Trophoblast cell (in vitro differentiated cells and primary cell): ENCODE data around the gene LRRC4.
A peak's percentile ranks its signal among the peaks of the same experiment; 100 is the strongest.

ENCODE experiments used
- DNase-seq, 2 donors: peaks; one replicate each; pipeline ENCODE4 v3.0.0-alpha.2; 2016
- H2AFZ ChIP-seq: 2 replicates; pipeline ENCODE4 v1.6.1; 2013; ENCODE audit warnings: low read length, moderate library complexity, mild to moderate bottlenecking; ENCODE audit not compliant: insufficient read depth, poor library complexity
- H2AK5ac ChIP-seq: 2 replicates; pipeline ENCODE4 v1.6.1; 2013; ENCODE audit warnings: mild to moderate bottlenecking, low read length
- H2BK120ac ChIP-seq: 2 replicates; pipeline ENCODE4 v1.6.1; 2013; ENCODE audit warnings: low read length, mild to moderate bottlenecking, moderate library complexity; ENCODE audit not compliant: insufficient read depth, poor library complexity
- H2BK12ac ChIP-seq: 2 replicates; pipeline ENCODE4 v1.6.1; 2013; ENCODE audit warnings: mild to moderate bottlenecking, low read length, moderate library complexity
- H2BK5ac ChIP-seq: 2 replicates; pipeline ENCODE4 v1.6.1; 2013; ENCODE audit warnings: low read length, low read depth, moderate library complexity, mild to moderate bottlenecking; ENCODE audit not compliant: poor library complexity
- H3K14ac ChIP-seq: 2 replicates; pipeline ENCODE4 v1.6.1; 2013; ENCODE audit warnings: mild to moderate bottlenecking, low read length
- H3K18ac ChIP-seq: 2 replicates; pipeline ENCODE4 v1.6.1; 2013; ENCODE audit warnings: mild to moderate bottlenecking, low read length
- H3K23ac ChIP-seq: 2 replicates; pipeline ENCODE4 v1.6.1; 2013; ENCODE audit warnings: low read length
- H3K27ac ChIP-seq: 2 replicates; pipeline ENCODE4 v1.5.1; 2013; ENCODE audit warnings: low read depth, mild to moderate bottlenecking, inconsistent platforms, low read length, moderate library complexity
- H3K27me3 ChIP-seq: 2 replicates; pipeline ENCODE4 v1.6.1; 2013; ENCODE audit warnings: inconsistent platforms, mild to moderate bottlenecking, low read length, moderate library complexity; ENCODE audit not compliant: insufficient read depth
- H3K36me3 ChIP-seq, 2 experiments: 1 replicate in 1 of 2; 2 replicates in 1 of 2; pipeline ENCODE4 v1.6.1; 2013; ENCODE audit warnings: low read length in 2 of 2, mild to moderate bottlenecking in 2 of 2, moderate library complexity in 1 of 2; ENCODE audit not compliant: insufficient read depth in 2 of 2, control insufficient read depth in 1 of 2
- H3K4ac ChIP-seq: 2 replicates; pipeline ENCODE4 v1.6.1; 2013; ENCODE audit warnings: low read depth, mild to moderate bottlenecking, low read length, moderate library complexity
- H3K4me1 ChIP-seq, 2 experiments: 1 replicate in 1 of 2; 2 replicates in 1 of 2; pipeline ENCODE4 v1.6.1; 2013; ENCODE audit warnings: low read length in 2 of 2, mild to moderate bottlenecking in 2 of 2, moderate library complexity in 1 of 2; ENCODE audit not compliant: insufficient read depth in 2 of 2, control insufficient read depth in 1 of 2
- H3K4me2 ChIP-seq: 2 replicates; pipeline ENCODE4 v1.6.1; 2013; ENCODE audit warnings: inconsistent platforms, mild to moderate bottlenecking, low read length, moderate library complexity
- H3K4me3 ChIP-seq: 2 replicates; pipeline ENCODE4 v1.5.1; 2013; ENCODE audit warnings: mild to moderate bottlenecking, low read depth, low read length, inconsistent platforms
- H3K79me1 ChIP-seq: one replicate; pipeline ENCODE4 v1.6.1; 2013; ENCODE audit warnings: low read length
- H3K79me2 ChIP-seq: 2 replicates; pipeline ENCODE4 v1.6.1; 2013; ENCODE audit warnings: low read length, mild to moderate bottlenecking; ENCODE audit not compliant: control insufficient read depth, insufficient read depth, poor library complexity
- H3K9ac ChIP-seq: 2 replicates; pipeline ENCODE4 v1.6.1; 2013; ENCODE audit warnings: mild to moderate bottlenecking, low read length
- H3K9me3 ChIP-seq: 2 replicates; pipeline ENCODE4 v1.6.1; 2013; ENCODE audit warnings: low read depth, mild to moderate bottlenecking, control low read depth, inconsistent platforms, low read length; ENCODE audit not compliant: insufficient read depth
- H4K12ac ChIP-seq: 2 replicates; pipeline ENCODE4 v1.6.1; 2013; ENCODE audit warnings: low read depth, mild to moderate bottlenecking, low read length, moderate library complexity
- H4K8ac ChIP-seq: 2 replicates; pipeline ENCODE4 v1.6.1; 2013; ENCODE audit warnings: low read depth, mild to moderate bottlenecking, low read length, moderate library complexity
- H4K91ac ChIP-seq: one replicate; pipeline ENCODE4 v1.6.1; 2013; ENCODE audit warnings: low read depth, mild to moderate bottlenecking, low read length, moderate library complexity
- WGBS: extraction: QIAGEN DNeasy Blood & Tissue Kit; methylation state at CpG from one replicate; pipeline ENCODE4 v1.1.7; 2013; ENCODE audit warnings: missing lambda C conversion rate; ENCODE audit not compliant: insufficient read length, insufficient coverage; ENCODE audit errors: extremely low coverage; 5-methylcytosine and 5-hydroxymethylcytosine counted together

The LRRC4 gene

DNA sequence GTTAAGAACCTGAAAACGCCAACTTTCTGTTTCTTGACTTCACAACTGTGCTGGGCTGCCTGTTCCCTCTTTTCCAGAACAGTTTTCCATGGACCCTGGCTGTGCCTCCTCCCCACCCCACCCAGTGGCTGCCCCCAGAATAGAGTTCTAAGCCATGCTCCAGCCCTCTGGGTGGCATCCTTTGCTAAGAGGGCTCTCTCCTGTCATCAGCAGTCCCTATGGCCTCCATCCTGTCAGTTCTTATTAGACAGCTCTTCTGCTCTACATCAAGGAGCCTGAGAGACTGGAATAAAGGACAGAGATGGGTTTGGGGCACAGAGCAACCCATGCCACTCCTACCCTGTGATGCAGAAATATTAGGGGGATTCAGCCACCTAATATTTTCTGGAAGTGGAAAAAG is 13.9 kb upstream of the LRRC4 start:
- Histone ChIP-seq H3K27ac (no peak overlapping the region), H4K91ac (no peak overlapping the region), H3K9ac (no peak overlapping the region), H4K12ac (no peak overlapping the region), H3K18ac (no peak overlapping the region), H3K79me1 (no peaks in the 10 kb centered on the region), H3K9me3 (no peaks in the 10 kb centered on the region), H4K8ac (no peak overlapping the region), H3K4me1 (no peaks in the 10 kb centered on the region), H2BK5ac (no peak overlapping the region), H2AFZ (no peak overlapping the region), H3K4me3 (no peak overlapping the region), H3K27me3 (no peaks in the 10 kb centered on the region), H2BK12ac (no peak overlapping the region), H3K23ac (no peak overlapping the region), H3K4me2 (no peak overlapping the region), H2AK5ac (no peak overlapping the region), H3K36me3 (peaks cover 0 to 8% of the 10 kb centered on the region in 2 experiments), H3K4ac (no peak overlapping the region), H3K79me2 (no peaks in the 10 kb centered on the region), H2BK120ac (no peak overlapping the region), H3K14ac (no peak overlapping the region)
- WGBS: no CpG with 5 or more reads among the region's 1 CpG
- DNase-seq: no peak

GRCh38 chr7:128044064-128044463 is 12.8 kb upstream of the LRRC4 start:
- Histone ChIP-seq H3K23ac (no peak overlapping the region), H3K9ac (no peak overlapping the region)
- DNase-seq: no peak

DNA sequence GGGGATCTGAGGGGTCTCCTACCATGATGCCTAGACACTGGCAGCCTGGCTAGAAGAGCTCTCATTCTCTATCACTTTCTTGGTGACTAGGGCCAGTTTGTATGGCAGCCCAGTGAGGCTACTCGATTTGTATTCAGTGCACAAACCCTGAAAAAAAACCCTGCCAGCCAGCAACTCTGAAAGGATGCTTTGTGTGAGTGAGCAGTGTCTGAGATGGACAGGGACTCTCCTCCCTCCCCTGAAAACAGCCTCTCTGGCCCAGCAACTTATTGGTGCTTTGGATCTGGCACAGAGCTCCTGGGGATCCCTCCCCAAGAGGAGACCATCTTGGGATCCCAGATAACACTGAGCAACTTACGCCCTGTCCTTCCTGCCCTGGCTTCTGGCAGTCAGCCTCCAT is 10.8 kb upstream of the LRRC4 start:
- no peak overlapping the region for H2AFZ ChIP-seq
- no peaks in the 10 kb centered on the region for H3K27me3 ChIP-seq
- no peak overlapping the region for H2AK5ac ChIP-seq
- no peak overlapping the region for H3K14ac ChIP-seq
- no peaks in the 10 kb centered on the region for H3K9me3 ChIP-seq
- no peak overlapping the region for H3K9ac ChIP-seq
- H3K36me3 ChIP-seq: peaks cover 0 to 8% of the 10 kb centered on the region in 2 experiments
- H2BK12ac ChIP-seq: no peak overlapping the region
- no peak overlapping the region for H4K12ac ChIP-seq
- H3K18ac ChIP-seq: no peak overlapping the region
- H3K4ac ChIP-seq: no peak overlapping the region
- H2BK5ac ChIP-seq: no peak overlapping the region
- no peak for DNase-seq
- H3K4me2 ChIP-seq: no peak overlapping the region
- no peak overlapping the region for H2BK120ac ChIP-seq
- H4K8ac ChIP-seq: no peak overlapping the region
- no peaks in the 10 kb centered on the region for H3K4me1 ChIP-seq
- H3K27ac ChIP-seq: no peak overlapping the region
- H3K79me1 ChIP-seq: no peaks in the 10 kb centered on the region
- no peaks in the 10 kb centered on the region for H3K79me2 ChIP-seq
- no CpG with 5 or more reads among the region's 2 CpGs for WGBS
- H3K4me3 ChIP-seq: no peak overlapping the region
- H4K91ac ChIP-seq: no peak overlapping the region
- H3K23ac ChIP-seq: no peak overlapping the region

More at GRCh38 chr7:128044064-128044463, 12.8 kb upstream of the LRRC4 start:
- Histone ChIP-seq H4K91ac (no peak overlapping the region), H3K18ac (no peak overlapping the region), H4K12ac (no peak overlapping the region), H2BK120ac (no peak overlapping the region), H2AFZ (no peak overlapping the region), H3K27ac (no peak overlapping the region), H2BK12ac (no peak overlapping the region), H3K9me3 (no peaks in the 10 kb centered on the region), H4K8ac (no peak overlapping the region), H3K4me2 (no peak overlapping the region), H3K14ac (no peak overlapping the region), H3K27me3 (no peaks in the 10 kb centered on the region), H2BK5ac (no peak overlapping the region), H2AK5ac (no peak overlapping the region), H3K4ac (no peak overlapping the region), H3K79me1 (no peaks in the 10 kb centered on the region), H3K4me3 (no peak overlapping the region), H3K36me3 (peaks cover 0 to 8% of the 10 kb centered on the region in 2 experiments), H3K4me1 (no peaks in the 10 kb centered on the region), H3K79me2 (no peaks in the 10 kb centered on the region)
- no CpG with 5 or more reads among the region's 5 CpGs for WGBS

GRCh38 chr7:128041203-128041602 is 10.0 kb upstream of the LRRC4 start:
- no peaks in the 10 kb centered on the region for H3K27me3 ChIP-seq
- no CpG with 5 or more reads among the region's 7 CpGs for WGBS
- no peak overlapping the region for H2BK120ac ChIP-seq

More at GRCh38 chr7:128041203-128041602, 10.0 kb upstream of the LRRC4 start:
- Histone ChIP-seq H4K8ac (no peak overlapping the region), H3K36me3 (peaks cover 0 to 8% of the 10 kb centered on the region in 2 experiments), H3K18ac (no peak overlapping the region), H3K14ac (no peak overlapping the region), H3K79me2 (no peaks in the 10 kb centered on the region), H2BK12ac (no peak overlapping the region), H3K23ac (no peak overlapping the region), H3K4me1 (no peaks in the 10 kb centered on the region), H4K12ac (no peak overlapping the region), H2AK5ac (no peak overlapping the region), H3K9ac (no peak overlapping the region), H3K4me3 (no peak overlapping the region), H3K4me2 (no peak overlapping the region), H2BK5ac (no peak overlapping the region), H4K91ac (no peak overlapping the region), H3K27ac (no peak overlapping the region), H3K4ac (no peak overlapping the region), H3K79me1 (no peaks in the 10 kb centered on the region), H2AFZ (no peak overlapping the region), H3K9me3 (no peaks in the 10 kb centered on the region)
- peak in 1 of 2 donors; percentile 25 for DNase-seq
